Testis (tissue), 3 donors: ENCODE results near the gene DAD1. TPM values are rescaled to one million over a fixed set of nuclear protein-coding genes. Genes with fewer than 3 reads are reported as not detected.

ENCODE experiments used
- DNase-seq: peaks from one replicate; pipeline ENCODE4 v3.0.0-alpha.2; 2019
- H3K27ac ChIP-seq, 2 donors: fragments of 200-600 bp; sonication (generic); one replicate each; pipeline ENCODE4 v1.5.1; 2019
- H3K27me3 ChIP-seq: fragments of 200-600 bp; sonication (generic); one replicate; pipeline ENCODE4 v1.5.1; 2019
- H3K36me3 ChIP-seq: fragments of 200-600 bp; sonication (generic); one replicate; pipeline ENCODE4 v1.5.1; 2017; ENCODE audit warnings: low read depth; ENCODE audit errors: missing control alignments
- H3K4me1 ChIP-seq: fragments of 200-600 bp; sonication (generic); one replicate; pipeline ENCODE4 v1.5.1; 2019
- H3K4me3 ChIP-seq, 2 donors: fragments of 200-600 bp; sonication (generic); one replicate each; pipeline ENCODE4 v1.5.1; 2017 to 2019
- H3K9me3 ChIP-seq: fragments of 200-600 bp; sonication (generic); one replicate; pipeline ENCODE4 v1.5.1; 2017
- POLR2A ChIP-seq: fragments of 450-650 bp; IDR thresholded peaks from one replicate; pipeline ENCODE4 v1.6.1; 2017; ENCODE audit warnings: antibody characterized with exemption, mild to moderate bottlenecking, moderate library complexity
- WGBS, 2 donors: methylation state at CpG; one replicate each; pipeline ENCODE4 v1.1.5; 2018; 5-methylcytosine and 5-hydroxymethylcytosine counted together
- intact Hi-C: fragments of 100-400 bp; cut with DNase I; formaldehyde crosslinking; loops from one replicate; pipeline ENCODE4 v1.15.1; 2023; ENCODE audit warnings: low total_unique reads
- polyA plus RNA-seq: library from polyadenylated mRNA; stranded (reverse); fragments of 350-450 nt; fragmentation: Illumina TruSeq; extraction: RNeasy Lipid Tissue Mini Kit (QIAGEN cat#74804); gene quantifications from one replicate; pipeline ENCODE4 v1.2.3, GENCODE V29; 2014; ENCODE audit warnings: low read depth, low replicate concordance; ENCODE audit not compliant: insufficient read depth
- total RNA-seq, 2 donors: library from RNA; depleted of rRNA; stranded (reverse); fragments of >200 nt; gene quantifications; one replicate each; pipeline ENCODE4 v1.2.3, GENCODE V29; 2016
- TF ChIP-seq, protein P1 (sequence below), 3 experiments: fragments of 450-650 bp in 2 of 3; fragments of 200-600 bp in 1 of 3; sonication (generic) in 1 of 3; IDR thresholded peaks; one replicate each; pipeline ENCODE4 v1.5.1; 2016 to 2019; ENCODE audit warnings: antibody characterized with exemption in 3 of 3, mild to moderate bottlenecking in 2 of 3, moderate library complexity in 1 of 3

DAD1 gene
- total and polyA plus RNA-seq, 3 donors from 2014 or later = 209 to 350 (median 235) TPM

DNA sequence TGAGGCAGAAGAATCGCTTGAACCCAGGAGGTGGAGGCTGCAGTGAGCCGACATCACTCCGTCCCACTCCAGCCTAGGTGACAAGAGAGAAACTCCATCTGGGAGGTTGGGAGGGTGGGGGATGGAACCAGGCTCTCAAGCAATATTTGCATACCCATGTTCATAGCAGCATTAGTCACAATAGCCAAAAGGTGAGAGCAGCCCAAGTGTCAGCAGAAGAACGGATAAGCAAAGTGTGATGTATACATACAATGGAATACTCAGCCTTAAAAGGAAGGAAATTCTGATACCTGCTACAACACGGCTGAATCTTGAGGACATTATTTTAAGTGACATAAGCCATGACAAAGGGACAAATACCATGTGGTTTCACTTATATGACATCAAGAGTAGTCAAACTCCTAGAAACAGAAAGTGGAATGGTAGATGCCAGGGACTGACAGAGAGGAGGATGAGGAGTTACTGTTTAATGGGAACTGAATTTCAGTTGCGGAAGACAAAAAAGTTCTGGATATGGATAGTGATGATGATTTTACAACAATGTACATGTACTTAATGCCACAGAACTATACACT is 11.6 kb downstream of the DAD1 start:
- intact Hi-C loops = no loop called here
- WGBS, 2 donors = 78 to 80% methylated on average over 6 of the region's 6 CpGs
- TF ChIP-seq POLR2A = no peak
- TF ChIP-seq, protein P1, sequence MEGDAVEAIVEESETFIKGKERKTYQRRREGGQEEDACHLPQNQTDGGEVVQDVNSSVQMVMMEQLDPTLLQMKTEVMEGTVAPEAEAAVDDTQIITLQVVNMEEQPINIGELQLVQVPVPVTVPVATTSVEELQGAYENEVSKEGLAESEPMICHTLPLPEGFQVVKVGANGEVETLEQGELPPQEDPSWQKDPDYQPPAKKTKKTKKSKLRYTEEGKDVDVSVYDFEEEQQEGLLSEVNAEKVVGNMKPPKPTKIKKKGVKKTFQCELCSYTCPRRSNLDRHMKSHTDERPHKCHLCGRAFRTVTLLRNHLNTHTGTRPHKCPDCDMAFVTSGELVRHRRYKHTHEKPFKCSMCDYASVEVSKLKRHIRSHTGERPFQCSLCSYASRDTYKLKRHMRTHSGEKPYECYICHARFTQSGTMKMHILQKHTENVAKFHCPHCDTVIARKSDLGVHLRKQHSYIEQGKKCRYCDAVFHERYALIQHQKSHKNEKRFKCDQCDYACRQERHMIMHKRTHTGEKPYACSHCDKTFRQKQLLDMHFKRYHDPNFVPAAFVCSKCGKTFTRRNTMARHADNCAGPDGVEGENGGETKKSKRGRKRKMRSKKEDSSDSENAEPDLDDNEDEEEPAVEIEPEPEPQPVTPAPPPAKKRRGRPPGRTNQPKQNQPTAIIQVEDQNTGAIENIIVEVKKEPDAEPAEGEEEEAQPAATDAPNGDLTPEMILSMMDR (IDR thresholded peaks at IDR 0.05) = no peak

GRCh38 chr14:22573804-22574203 is 15.2 kb downstream of the DAD1 start:
- Histone ChIP-seq H3K27ac (no peak overlapping the region), H3K4me1 (peaks cover 10% of the 10 kb centered on the region), H3K27me3 (no peaks in the 10 kb centered on the region), H3K4me3 (no peak overlapping the region), H3K36me3 (no peaks in the 10 kb centered on the region), H3K9me3 (no peaks in the 10 kb centered on the region)
- 94 to 96% methylated on average over 3 of the region's 3 CpGs for WGBS, 2 donors
- no peak for DNase-seq
- TF ChIP-seq, protein P1 (IDR thresholded peaks at IDR 0.05) = no peak
- TF ChIP-seq POLR2A = no peak
- intact Hi-C loops = no loop called here

More for the DNA sequence above, 11.6 kb downstream of the DAD1 start:
- H3K27ac ChIP-seq = no peak overlapping the region
- no peak overlapping the region for H3K4me3 ChIP-seq
- no peaks in the 10 kb centered on the region for H3K9me3 ChIP-seq
- H3K27me3 ChIP-seq = no peaks in the 10 kb centered on the region
- H3K4me1 ChIP-seq = peaks cover 4% of the 10 kb centered on the region
- DNase-seq = no peak
- no peaks in the 10 kb centered on the region for H3K36me3 ChIP-seq

GRCh38 chr14:22572562-22573058 is 16.4 kb downstream of the DAD1 start:
- intact Hi-C loops = no loop called here
- TF ChIP-seq, protein P1 (IDR thresholded peaks at IDR 0.05) = no peak
- no peak for TF ChIP-seq POLR2A
- no peaks in the 10 kb centered on the region for H3K27me3 ChIP-seq
- H3K27ac ChIP-seq = no peak overlapping the region
- H3K36me3 ChIP-seq = no peaks in the 10 kb centered on the region
- peaks cover 10% of the 10 kb centered on the region for H3K4me1 ChIP-seq
- H3K9me3 ChIP-seq = no peaks in the 10 kb centered on the region
- WGBS, 2 donors = 53 to 81% methylated on average over 1 of the region's 1 CpG
- DNase-seq = no peak
- no peak overlapping the region for H3K4me3 ChIP-seq

DNA sequence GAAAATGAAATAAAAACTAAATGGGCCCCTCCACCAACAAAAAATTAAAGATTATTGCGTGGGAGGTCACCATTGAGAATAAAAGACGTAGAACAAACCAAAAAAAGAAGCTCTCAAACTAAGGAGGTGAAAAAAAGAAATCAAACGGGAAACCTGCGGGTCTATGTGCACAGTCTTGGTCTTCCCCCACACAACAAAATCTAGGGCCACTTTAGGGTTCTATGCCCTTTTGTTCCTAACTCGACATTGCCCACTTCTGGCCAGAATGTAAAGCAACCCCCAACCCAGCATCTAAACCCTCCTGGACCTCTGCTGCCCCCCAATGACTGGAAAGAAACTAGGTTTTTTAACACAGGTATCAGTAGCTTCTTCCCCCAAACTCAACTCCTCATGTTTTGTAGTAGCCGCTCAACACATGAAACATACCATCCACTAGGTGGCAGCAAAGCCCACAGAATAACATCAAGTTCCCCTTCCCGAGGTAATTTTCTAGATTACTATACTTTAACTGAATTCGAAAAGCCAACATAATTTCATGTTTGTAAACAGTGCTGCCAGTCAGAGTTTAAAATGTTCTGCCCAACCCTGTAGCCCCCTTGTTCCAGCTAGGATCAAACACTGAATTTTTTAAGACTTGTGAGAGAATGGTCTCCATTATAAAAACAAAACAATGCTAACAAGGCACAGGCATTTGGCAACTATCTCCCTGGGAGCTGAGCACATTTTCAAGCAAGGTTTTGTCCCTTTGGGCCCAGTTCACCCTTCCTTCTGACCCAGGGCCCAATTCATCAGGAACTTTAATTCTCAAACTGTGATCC is 18.7 kb downstream of the DAD1 start:
- H3K27ac ChIP-seq = peak overlapping the region in 1 of 2 donors; percentile 62
- intact Hi-C loops = no loop called here
- H3K4me3 ChIP-seq = no peak overlapping the region
- no peaks in the 10 kb centered on the region for H3K9me3 ChIP-seq
- WGBS, 2 donors = 21 to 26% methylated on average over 8 of the region's 8 CpGs
- DNase-seq = peak; percentile 91
- no peaks in the 10 kb centered on the region for H3K27me3 ChIP-seq
- H3K36me3 ChIP-seq = no peaks in the 10 kb centered on the region
- H3K4me1 ChIP-seq = peaks cover 10% of the 10 kb centered on the region
- no peak for TF ChIP-seq POLR2A
- TF ChIP-seq, protein P1 (IDR thresholded peaks at IDR 0.05) = peak; percentile 82 to 97 (median 94)
